ENCODE results near the gene PSMD9. TPM values are rescaled to one million over a fixed set of nuclear protein-coding genes. Genes with fewer than 3 reads are reported as not detected.
"Not testable (repeated sequence)": the region's sequence is repeated elsewhere in the genome, so short reads cannot be mapped to it uniquely, and the experiment has no call there.

Gene PSMD9
- total and polyA plus RNA-seq, 10 of the 15 experiments (the other 5 are each of a cell fraction or from before 2014, with no cell fraction given): 14.6 to 152 (median 58.1) TPM

- H2AFZ ChIP-seq (ENCODE audit: control insufficient read depth, low read depth, low read length); H3K79me2 ChIP-seq (ENCODE audit: control insufficient read depth, insufficient read depth, low read length); CTCF ChIA-PET; H3K27ac ChIP-seq (ENCODE audit: control insufficient read depth, insufficient read depth); FAIRE-seq; H4K20me1 ChIP-seq (ENCODE audit: control insufficient read depth, insufficient read depth); H3K9ac ChIP-seq (ENCODE audit: control insufficient read depth, insufficient read depth, low read length); H3K4me3 ChIP-seq; H3K4me2 ChIP-seq (ENCODE audit: control insufficient read depth, insufficient read depth); RAD21 ChIA-PET (ENCODE audit: unreplicated experiment); SMC1A ChIA-PET (ENCODE audit: uncharacterized antibody, unreplicated experiment); BruUV-seq (replicated peaks); DNase-seq (ENCODE audit: low read depth, low spot score); ATAC-seq; intact Hi-C loops (cut with micrococcal nuclease; ENCODE audit: unreplicated experiment); H3K36me3 ChIP-seq (ENCODE audit: control insufficient read depth in 2 of 2, insufficient read depth in 2 of 2, low read length in 1 of 2); in situ Hi-C loops (cut with MboI); H3K9me3 ChIP-seq (replicated peaks; ENCODE audit: control insufficient read depth, insufficient read depth, low read length); H3K4me1 ChIP-seq (ENCODE audit: control insufficient read depth, insufficient read depth, low read length); H3K27me3 ChIP-seq (replicated peaks in 1 of 2; ENCODE audit: control insufficient read depth in 2 of 2, insufficient read depth in 2 of 2, low read length in 1 of 2): not testable (repeated sequence)
- 72% methylated on average over 2 of the region's 3 CpGs for WGBS (ENCODE audit: insufficient coverage, insufficient replicate concordance, low lambda C conversion rate, missing lambda C conversion rate)
- POLR2A ChIA-PET: interaction anchor here (0.6 to 0.7 kb wide), 2 partner anchors 1023 to 1186 kb away, joined by 3 to 4 read pairs; no protein-coding TSS in a partner anchor
Observed at GRCh38 chr12:121852392-121852791, 36.2 kb upstream of the PSMD9 start.

GRCh38 chr12:121857322-121858246 lies 31.0 kb upstream of the PSMD9 start:
- no TSS peak for BruUV-seq (replicated peaks)
- ChIA-PET POLR2A (no interaction called here), CTCF (interaction anchor here (0.6 kb wide), 1 partner anchor 275 kb away, joined by 3 read pairs; no protein-coding TSS in a partner anchor), SMC1A (ENCODE audit: uncharacterized antibody, unreplicated experiment) (no interaction called here), RAD21 (ENCODE audit: unreplicated experiment) (no interaction called here)
- 66% methylated on average over 11 of the region's 11 CpGs for WGBS (ENCODE audit: insufficient coverage, insufficient replicate concordance, low lambda C conversion rate, missing lambda C conversion rate)
- intact Hi-C loops (cut with micrococcal nuclease; ENCODE audit: unreplicated experiment) (no loop called here), in situ Hi-C loops (cut with MboI) (no loop called here)
- Histone ChIP-seq H3K9me3 (replicated peaks; ENCODE audit: control insufficient read depth, insufficient read depth, low read length) (no peaks in the 10 kb centered on the region), H3K4me3 (no peak overlapping the region), H3K9ac (ENCODE audit: control insufficient read depth, insufficient read depth, low read length) (no peak overlapping the region), H3K4me1 (ENCODE audit: control insufficient read depth, insufficient read depth, low read length) (no peaks in the 10 kb centered on the region), H4K20me1 (ENCODE audit: control insufficient read depth, insufficient read depth) (no peaks in the 10 kb centered on the region), H3K4me2 (ENCODE audit: control insufficient read depth, insufficient read depth) (no peak overlapping the region), H2AFZ (ENCODE audit: control insufficient read depth, low read depth, low read length) (no peak overlapping the region), H3K27ac (ENCODE audit: control insufficient read depth, insufficient read depth) (no peak overlapping the region), H3K27me3 (replicated peaks in 1 of 2; ENCODE audit: control insufficient read depth in 2 of 2, insufficient read depth in 2 of 2, low read length in 1 of 2) (no peaks in the 10 kb centered on the region), H3K79me2 (ENCODE audit: control insufficient read depth, insufficient read depth, low read length) (no peaks in the 10 kb centered on the region), H3K36me3 (ENCODE audit: control insufficient read depth in 2 of 2, insufficient read depth in 2 of 2, low read length in 1 of 2) (no peaks in the 10 kb centered on the region)
- DNase-seq (ENCODE audit: low read depth, low spot score): no peak
- no peak for ATAC-seq
- TF ChIP-seq SIX5 (IDR thresholded peaks at IDR 0.05; ENCODE audit: low read depth, low read length, severe bottlenecking) (no peak), SIN3A (IDR thresholded peaks at IDR 0.05; ENCODE audit: low read depth, low read length) (no peak), CREB1 (IDR thresholded peaks at IDR 0.05; ENCODE audit: low read depth) (no peak)
- FAIRE-seq: no peak

Data from GM12878 (cell line).